HepG2 (cell line): ENCODE data around the gene TEKT5. TPM values are rescaled to one million over a fixed set of nuclear protein-coding genes. Genes with fewer than 3 reads are reported as not detected.
A peak's percentile ranks its signal among the peaks of the same experiment; 100 is the strongest.

Source experiments
- AGO2 ChIP-seq: fragments of 200-400 bp; formaldehyde crosslinking; optimal IDR thresholded peaks from 2 replicates; pipeline ENCODE3; 2017; ENCODE audit warnings: mild to moderate bottlenecking, low read depth, low read length, moderate library complexity
- FOXJ3 ChIP-seq: sonication (generic); formaldehyde crosslinking; IDR thresholded peaks from 2 replicates; pipeline ENCODE4 v1.4.0; 2020; ENCODE audit warnings: missing genetic modification reagents, mild to moderate bottlenecking, borderline replicate concordance
- GATAD1 ChIP-seq: IDR thresholded peaks from 2 replicates; pipeline ENCODE4 v1.6.1; 2016; ENCODE audit warnings: missing genetic modification reagents, missing compliant biosample characterization
- HDAC2 ChIP-seq: sonication (generic); formaldehyde crosslinking; IDR thresholded peaks from 2 replicates; pipeline ENCODE4 v1.4.0; 2020; ENCODE audit warnings: missing genetic modification reagents
- JUN ChIP-seq: sonication (generic); formaldehyde crosslinking; IDR thresholded peaks from 2 replicates; pipeline ENCODE4 v1.4.0; 2020; ENCODE audit warnings: mild to moderate bottlenecking, missing genetic modification reagents
- KAT7 ChIP-seq: IDR thresholded peaks from 2 replicates; pipeline ENCODE4 v1.6.1; 2018; ENCODE audit warnings: borderline replicate concordance, missing compliant biosample characterization
- NAIF1 ChIP-seq: sonication (generic); formaldehyde crosslinking; IDR thresholded peaks from 2 replicates; pipeline ENCODE4 v1.5.0; 2020; ENCODE audit warnings: mild to moderate bottlenecking, missing genetic modification reagents, borderline replicate concordance
- NPAS2 ChIP-seq: sonication (generic); formaldehyde crosslinking; IDR thresholded peaks from 2 replicates; pipeline ENCODE4 v1.8.0; 2022; ENCODE audit warnings: mild to moderate bottlenecking, missing genetic modification reagents, borderline replicate concordance
- PHF5A ChIP-seq: IDR thresholded peaks from one replicate; pipeline ENCODE4 v1.6.1; 2018; ENCODE audit warnings: low read depth, missing genetic modification reagents; ENCODE audit not compliant: unreplicated experiment
- PITX1 ChIP-seq: sonication (generic); formaldehyde crosslinking; IDR thresholded peaks from 2 replicates; pipeline ENCODE4 v1.5.1; 2020; ENCODE audit warnings: mild to moderate bottlenecking, missing genetic modification reagents
- SRSF4 ChIP-seq: fragments of 200-400 bp; formaldehyde crosslinking; IDR thresholded peaks from one replicate; pipeline ENCODE4 v1.6.1; 2018; ENCODE audit warnings: mild to moderate bottlenecking, low read depth, low read length, moderate library complexity; ENCODE audit not compliant: poor library complexity, severe bottlenecking
- ZMYM2 ChIP-seq: sonication (generic); formaldehyde crosslinking; IDR thresholded peaks from 2 replicates; pipeline ENCODE4 v1.8.0; 2022; ENCODE audit warnings: mild to moderate bottlenecking, missing genetic modification reagents
- ZNF234 ChIP-seq: sonication (generic); formaldehyde crosslinking; conservative IDR thresholded peaks from 2 replicates; pipeline ENCODE4 v1.5.1; 2020; ENCODE audit warnings: mild to moderate bottlenecking, missing genetic modification reagents
- ZNF326 ChIP-seq: sonication (generic); formaldehyde crosslinking; IDR thresholded peaks from 2 replicates; pipeline ENCODE4 v1.4.0; 2020; ENCODE audit warnings: missing genetic modification reagents, borderline replicate concordance
- ZNF460 ChIP-seq: sonication (generic); formaldehyde crosslinking; IDR thresholded peaks from 2 replicates; pipeline ENCODE4 v1.5.1; 2020; ENCODE audit warnings: missing genetic modification reagents, mild to moderate bottlenecking, borderline replicate concordance
- ZNF530 ChIP-seq: sonication (generic); formaldehyde crosslinking; IDR thresholded peaks from 2 replicates; pipeline ENCODE4 v1.5.0; 2020; ENCODE audit warnings: low read depth, mild to moderate bottlenecking, missing genetic modification reagents
- ZNF75D ChIP-seq: sonication (generic); formaldehyde crosslinking; IDR thresholded peaks from 2 replicates; pipeline ENCODE4 v1.8.1; 2023; ENCODE audit warnings: missing genetic modification reagents, mild to moderate bottlenecking, borderline replicate concordance
- ZNF766 ChIP-seq: sonication (generic); formaldehyde crosslinking; IDR thresholded peaks from 2 replicates; pipeline ENCODE4 v1.5.0; 2020; ENCODE audit warnings: missing genetic modification reagents, borderline replicate concordance
- ZUFSP ChIP-seq: sonication (generic); formaldehyde crosslinking; IDR thresholded peaks from 2 replicates; pipeline ENCODE4 v1.9.0; 2021; ENCODE audit warnings: missing genetic modification reagents, mild to moderate bottlenecking, borderline replicate concordance
- polyA plus RNA-seq, 8 experiments: library from polyadenylated mRNA; depleted of rRNA in 3 of 8; stranded (reverse) in 7 of 8; unstranded in 1 of 8; fragments of >200 nt; fragmentation: Illumina TruSeq in 4 of 8; extraction: Trizol in 4 of 8; gene quantifications; 2 replicates each; pipeline versions ENCODE4 v1.2.1 to v1.2.3, GENCODE V29; 2011 to 2016; ENCODE audit warnings: low read depth in 4 of 8, missing spikeins in 1 of 8, mixed read lengths in 1 of 8; ENCODE audit not compliant: insufficient read depth in 1 of 8
- total RNA-seq, 5 experiments: library from RNA; depleted of rRNA; stranded (reverse); fragments of >200 nt; fragmentation: Illumina TruSeq; extraction: Trizol; gene quantifications; 2 replicates each; pipeline ENCODE4 v1.2.3, GENCODE V29; 2016; ENCODE audit warnings: low read depth in 1 of 5
- TF ChIP-seq, protein P1 (sequence below): sonication (generic); formaldehyde crosslinking; IDR thresholded peaks from 2 replicates; pipeline ENCODE4 v1.5.1; 2020; ENCODE audit warnings: missing genetic modification reagents, mild to moderate bottlenecking, borderline replicate concordance
- TF ChIP-seq, protein P2 (sequence below): sonication (generic); formaldehyde crosslinking; IDR thresholded peaks from 2 replicates; pipeline ENCODE4 v1.4.0; 2020; ENCODE audit warnings: missing genetic modification reagents, mild to moderate bottlenecking, borderline replicate concordance

Gene TEKT5
- total and polyA plus RNA-seq, 2 of the 13 experiments (the other 11 are each of a cell fraction or from before 2014, with no cell fraction given) = 0.16 TPM; not detected in 1

DNA sequence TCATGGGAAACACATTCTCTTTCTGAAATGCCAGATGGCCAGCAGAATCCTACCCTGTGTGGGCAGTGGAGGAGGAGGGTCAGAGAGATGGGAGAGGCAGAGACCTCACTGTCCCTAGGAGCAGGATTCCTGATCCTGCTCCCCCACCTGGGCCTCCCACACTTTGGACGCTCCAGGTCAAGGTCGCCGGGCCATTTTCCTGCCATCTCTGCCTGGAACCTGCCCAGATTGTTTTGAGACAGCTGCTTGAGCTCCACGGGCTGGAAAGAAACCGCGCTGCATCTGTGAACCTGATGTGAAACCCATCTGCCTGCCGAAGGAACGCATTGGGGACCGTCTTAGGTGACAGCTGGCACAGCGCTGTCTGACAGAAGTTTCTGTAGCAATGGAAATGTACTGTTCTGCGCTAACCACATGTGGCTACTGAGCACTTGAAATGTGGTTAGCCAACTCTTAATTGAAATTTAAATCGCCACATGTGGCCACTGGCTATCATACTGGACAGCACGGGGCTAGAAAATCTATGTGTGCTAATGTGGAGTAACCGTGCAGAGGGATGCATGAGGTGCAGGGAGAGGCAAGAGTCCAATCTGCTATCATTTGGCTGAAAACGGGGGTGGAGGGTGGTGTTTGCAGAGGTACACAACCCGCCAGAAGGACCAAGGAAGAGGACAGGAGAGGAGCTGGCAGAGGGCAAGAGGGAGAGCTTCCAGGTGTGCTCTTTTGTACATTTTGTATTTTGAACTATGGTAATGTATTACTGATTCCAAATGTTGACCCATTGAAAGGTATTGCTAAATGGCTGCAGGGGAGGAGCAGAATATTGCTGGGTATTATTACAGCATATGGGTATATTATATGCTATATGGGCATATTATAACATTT is 33.5 kb upstream of the TEKT5 start (continued):
- TF ChIP-seq SRSF4 (no peak), NAIF1 (CRISPR knock-in tag) (no peak), ZNF75D (CRISPR knock-in tag) (no peak), PITX1 (CRISPR knock-in tag) (peak; percentile 92), AGO2 (no peak), ZNF460 (no peak; the same call in 1 of the 2 replicates), PHF5A (peak; percentile 64), ZNF234 (CRISPR knock-in tag) (0 out of 2 replicates have a peak, but pooled peaks have one; percentile 59), GATAD1 (peak; percentile 40; the same call in 1 of the 2 replicates), NPAS2 (CRISPR knock-in tag) (no peak), JUN (CRISPR knock-in tag) (0 out of 2 replicates have a peak, but pooled peaks have one; percentile 54), ZNF530 (CRISPR knock-in tag) (no peak), FOXJ3 (peak; percentile 24; the same call in 1 of the 2 replicates), ZNF766 (no peak), HDAC2 (CRISPR knock-in tag) (peak; percentile 82), ZMYM2 (no peak), ZUFSP (CRISPR knock-in tag) (no peak), ZNF326 (CRISPR knock-in tag) (no peak), KAT7 (CRISPR knock-in tag) (0 out of 2 replicates have a peak, but pooled peaks have one; percentile 33)
- TF ChIP-seq, protein P1, sequence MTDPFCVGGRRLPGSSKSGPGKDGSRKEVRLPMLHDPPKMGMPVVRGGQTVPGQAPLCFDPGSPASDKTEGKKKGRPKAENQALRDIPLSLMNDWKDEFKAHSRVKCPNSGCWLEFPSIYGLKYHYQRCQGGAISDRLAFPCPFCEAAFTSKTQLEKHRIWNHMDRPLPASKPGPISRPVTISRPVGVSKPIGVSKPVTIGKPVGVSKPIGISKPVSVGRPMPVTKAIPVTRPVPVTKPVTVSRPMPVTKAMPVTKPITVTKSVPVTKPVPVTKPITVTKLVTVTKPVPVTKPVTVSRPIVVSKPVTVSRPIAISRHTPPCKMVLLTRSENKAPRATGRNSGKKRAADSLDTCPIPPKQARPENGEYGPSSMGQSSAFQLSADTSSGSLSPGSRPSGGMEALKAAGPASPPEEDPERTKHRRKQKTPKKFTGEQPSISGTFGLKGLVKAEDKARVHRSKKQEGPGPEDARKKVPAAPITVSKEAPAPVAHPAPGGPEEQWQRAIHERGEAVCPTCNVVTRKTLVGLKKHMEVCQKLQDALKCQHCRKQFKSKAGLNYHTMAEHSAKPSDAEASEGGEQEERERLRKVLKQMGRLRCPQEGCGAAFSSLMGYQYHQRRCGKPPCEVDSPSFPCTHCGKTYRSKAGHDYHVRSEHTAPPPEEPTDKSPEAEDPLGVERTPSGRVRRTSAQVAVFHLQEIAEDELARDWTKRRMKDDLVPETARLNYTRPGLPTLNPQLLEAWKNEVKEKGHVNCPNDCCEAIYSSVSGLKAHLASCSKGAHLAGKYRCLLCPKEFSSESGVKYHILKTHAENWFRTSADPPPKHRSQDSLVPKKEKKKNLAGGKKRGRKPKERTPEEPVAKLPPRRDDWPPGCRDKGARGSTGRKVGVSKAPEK (CRISPR knock-in tag) = peak; percentile 51; the same call in 1 of the 2 replicates
- TF ChIP-seq, protein P2, sequence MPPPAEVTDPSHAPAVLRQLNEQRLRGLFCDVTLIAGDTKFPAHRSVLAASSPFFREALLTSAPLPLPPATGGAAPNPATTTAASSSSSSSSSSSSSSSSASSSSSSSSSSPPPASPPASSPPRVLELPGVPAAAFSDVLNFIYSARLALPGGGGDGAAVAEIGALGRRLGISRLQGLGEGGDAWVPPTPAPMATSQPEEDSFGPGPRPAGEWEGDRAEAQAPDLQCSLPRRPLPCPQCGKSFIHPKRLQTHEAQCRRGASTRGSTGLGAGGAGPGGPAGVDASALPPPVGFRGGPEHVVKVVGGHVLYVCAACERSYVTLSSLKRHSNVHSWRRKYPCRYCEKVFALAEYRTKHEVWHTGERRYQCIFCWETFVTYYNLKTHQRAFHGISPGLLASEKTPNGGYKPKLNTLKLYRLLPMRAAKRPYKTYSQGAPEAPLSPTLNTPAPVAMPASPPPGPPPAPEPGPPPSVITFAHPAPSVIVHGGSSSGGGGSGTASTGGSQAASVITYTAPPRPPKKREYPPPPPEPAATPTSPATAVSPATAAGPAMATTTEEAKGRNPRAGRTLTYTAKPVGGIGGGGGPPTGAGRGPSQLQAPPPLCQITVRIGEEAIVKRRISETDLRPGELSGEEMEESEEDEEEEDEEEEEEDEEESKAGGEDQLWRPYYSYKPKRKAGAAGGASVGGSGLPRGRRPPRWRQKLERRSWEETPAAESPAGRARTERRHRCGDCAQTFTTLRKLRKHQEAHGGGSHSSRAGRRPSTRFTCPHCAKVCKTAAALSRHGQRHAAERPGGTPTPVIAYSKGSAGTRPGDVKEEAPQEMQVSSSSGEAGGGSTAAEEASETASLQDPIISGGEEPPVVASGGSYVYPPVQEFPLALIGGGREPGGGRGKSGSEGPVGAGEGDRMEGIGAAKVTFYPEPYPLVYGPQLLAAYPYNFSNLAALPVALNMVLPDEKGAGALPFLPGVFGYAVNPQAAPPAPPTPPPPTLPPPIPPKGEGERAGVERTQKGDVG (CRISPR knock-in tag) = peak; percentile 98
